Upper lobe of left lung (tissue), 6 donors: ENCODE data around the gene FHIT. TPM values are rescaled to one million over a fixed set of nuclear protein-coding genes. Genes with fewer than 3 reads are reported as not detected.
"Not testable (repeated sequence)": the region's sequence is repeated elsewhere in the genome, so short reads cannot be mapped to it uniquely, and the experiment has no call there.

Experiments
- ATAC-seq, 2 donors: fragments of 200-7000 bp; cut with Tn5 transposase; one replicate each; pipeline ENCODE4 v1.9.1; 2022; ENCODE audit warnings: mild to moderate bottlenecking in 2 of 2, moderate library complexity in 2 of 2; ENCODE audit not compliant: low FRiP score in 2 of 2
- DNase-seq, 2 donors: peaks; one replicate each; pipeline ENCODE4 v3.0.0-alpha.2; 2019 to 2020
- H3K27ac ChIP-seq, 4 donors: fragments of 200-600 bp; sonication (generic); one replicate each; pipeline ENCODE4 v1.5.1; 2016 to 2019
- H3K27me3 ChIP-seq, 4 donors: fragments of 200-600 bp; sonication (generic); one replicate each; pipeline ENCODE4 v1.5.1; 2017 to 2019
- H3K36me3 ChIP-seq, 4 donors: fragments of 200-600 bp; sonication (generic); one replicate each; pipeline ENCODE4 v1.5.1; 2016 to 2019
- H3K4me1 ChIP-seq, 4 donors: fragments of 200-600 bp; sonication (generic); one replicate each; pipeline ENCODE4 v1.5.1; 2018 to 2019
- H3K4me3 ChIP-seq, 4 donors: fragments of 200-600 bp; sonication (generic); one replicate each; pipeline ENCODE4 v1.5.1; 2017 to 2019; ENCODE audit warnings: mild to moderate bottlenecking in 2 of 4, moderate library complexity in 1 of 4
- H3K9me3 ChIP-seq, 4 donors: fragments of 200-600 bp; sonication (generic); one replicate each; pipeline ENCODE4 v1.5.1; 2018 to 2019
- CTCF ChIP-seq, 6 experiments: fragments of 450-650 bp in 4 of 6; fragments of 200-600 bp in 2 of 6; sonication (generic) in 2 of 6; IDR thresholded peaks; one replicate each; pipeline ENCODE4 v1.5.1; 2016 to 2019; ENCODE audit warnings: antibody characterized with exemption in 6 of 6
- EP300 ChIP-seq, 4 donors: sonication (generic); formaldehyde crosslinking; IDR thresholded peaks; one replicate each; pipeline ENCODE4 v1.5.1; 2017; ENCODE audit warnings: antibody characterized with exemption in 4 of 4, control low read depth in 2 of 4
- POLR2A ChIP-seq, 4 donors: fragments of 450-650 bp; IDR thresholded peaks; one replicate each; pipeline ENCODE4 v1.5.1; 2016 to 2017; ENCODE audit warnings: antibody characterized with exemption in 4 of 4, mild to moderate bottlenecking in 2 of 4
- POLR2AphosphoS5 ChIP-seq, 2 donors: sonication (generic); formaldehyde crosslinking; IDR thresholded peaks; one replicate each; pipeline ENCODE4 v1.5.1; 2017; ENCODE audit warnings: antibody characterized with exemption in 2 of 2
- WGBS, 2 donors: methylation state at CpG; one replicate each; pipeline ENCODE4 v1.1.5; 2017 to 2018; 5-methylcytosine and 5-hydroxymethylcytosine counted together
- total RNA-seq, 6 donors: library from RNA; depleted of rRNA in 4 of 6; stranded (reverse); fragments of >200 nt in 4 of 6; gene quantifications; one replicate each; pipeline versions ENCODE4 v1.1.0 to v1.2.1, GENCODE V29; 2016 to 2021
- donor health status: DM: no; HTN: no; CAD: no; lungs with moderate emphysema.
- donor health status: DM: no; HTN: yes; CAD: no; lungs with severe emphysema.

The FHIT gene
- total RNA-seq, 6 donors from 2014 or later, result 6.8 to 56.6 (median 11.1) TPM

- Histone ChIP-seq H3K9me3 (peaks cover 0 to 3% (median 0%) of the 10 kb centered on the region in 4 donors), H3K36me3 (no peaks in the 10 kb centered on the region), H3K27me3 (no peaks in the 10 kb centered on the region), H3K4me1 (no peaks in the 10 kb centered on the region), H3K27ac (no peak overlapping the region), H3K4me3 (no peak overlapping the region)
- no peak for DNase-seq
- ATAC-seq, result no peak
- TF ChIP-seq POLR2A (IDR thresholded peaks at IDR 0.05) (no peak), POLR2AphosphoS5 (IDR thresholded peaks at IDR 0.05) (no peak), EP300 (IDR thresholded peaks at IDR 0.05) (no peak), CTCF (IDR thresholded peaks at IDR 0.05) (no peak)
- WGBS, 2 donors, result 51 to 58% methylated on average over 2 of the region's 2 CpGs
These were observed 578.1 kb downstream of the FHIT start for GRCh38 chr3:60673123-60673522.

- not testable (repeated sequence) for H3K4me1 ChIP-seq, H3K4me3 ChIP-seq, H3K9me3 ChIP-seq, DNase-seq, H3K27me3 ChIP-seq, H3K36me3 ChIP-seq, H3K27ac ChIP-seq, ATAC-seq
- WGBS, 2 donors, result 92 to 99% methylated on average over 5 of the region's 5 CpGs
These were observed 578.9 kb downstream of the FHIT start for GRCh38 chr3:60672337-60672736.

- 93% methylated on average over 1 of the region's 1 CpG for WGBS, 2 donors
- H3K27ac ChIP-seq, result no peak overlapping the region
- TF ChIP-seq POLR2AphosphoS5 (IDR thresholded peaks at IDR 0.05), result no peak
- TF ChIP-seq CTCF (IDR thresholded peaks at IDR 0.05), result no peak
- TF ChIP-seq POLR2A (IDR thresholded peaks at IDR 0.05), result no peak
- TF ChIP-seq EP300 (IDR thresholded peaks at IDR 0.05), result no peak
- H3K36me3 ChIP-seq, result no peaks in the 10 kb centered on the region
- ATAC-seq (no peak), DNase-seq (no peak)
- peaks cover 0 to 3% (median 0%) of the 10 kb centered on the region in 4 donors for H3K9me3 ChIP-seq
- no peaks in the 10 kb centered on the region for H3K27me3 ChIP-seq
- no peaks in the 10 kb centered on the region for H3K4me1 ChIP-seq
- H3K4me3 ChIP-seq, result no peak overlapping the region
These were observed 581.6 kb downstream of the FHIT start for GRCh38 chr3:60669636-60670035.

GRCh38 chr3:60660026-60660425 is 591.2 kb downstream of the FHIT start:
- Histone ChIP-seq H3K27ac (no peak overlapping the region), H3K4me1 (no peaks in the 10 kb centered on the region), H3K9me3 (peaks cover 0 to 6% (median 0%) of the 10 kb centered on the region in 4 donors), H3K4me3 (no peak overlapping the region), H3K36me3 (no peaks in the 10 kb centered on the region), H3K27me3 (no peaks in the 10 kb centered on the region)
- DNase-seq, result no peak
- no peak for ATAC-seq
- WGBS, 2 donors, result 73 to 79% methylated on average over 2 of the region's 2 CpGs
- no peak for TF ChIP-seq POLR2A (IDR thresholded peaks at IDR 0.05)

- TF ChIP-seq CTCF (IDR thresholded peaks at IDR 0.05), result no peak
- TF ChIP-seq POLR2AphosphoS5 (IDR thresholded peaks at IDR 0.05), result no peak
- TF ChIP-seq POLR2A (IDR thresholded peaks at IDR 0.05), result no peak
- TF ChIP-seq EP300 (IDR thresholded peaks at IDR 0.05), result no peak
- no peak overlapping the region for H3K4me3 ChIP-seq
- H3K4me1 ChIP-seq, result no peaks in the 10 kb centered on the region
- no peaks in the 10 kb centered on the region for H3K36me3 ChIP-seq
- H3K9me3 ChIP-seq, result peaks cover 0 to 6% (median 0%) of the 10 kb centered on the region in 4 donors
- H3K27ac ChIP-seq, result no peak overlapping the region
- WGBS, 2 donors, result 92 to 98% methylated on average over 1 of the region's 1 CpG
- ATAC-seq (no peak), DNase-seq (no peak)
- no peaks in the 10 kb centered on the region for H3K27me3 ChIP-seq
These were observed 592.2 kb downstream of the FHIT start for GRCh38 chr3:60659098-60659497.

GRCh38 chr3:60657972-60658371 is 593.3 kb downstream of the FHIT start:
- H3K4me1 ChIP-seq, result no peaks in the 10 kb centered on the region
- DNase-seq (no peak), ATAC-seq (no peak)
- H3K27me3 ChIP-seq, result no peaks in the 10 kb centered on the region
- TF ChIP-seq EP300 (IDR thresholded peaks at IDR 0.05), result no peak
- no peak for TF ChIP-seq CTCF (IDR thresholded peaks at IDR 0.05)
- no peak for TF ChIP-seq POLR2AphosphoS5 (IDR thresholded peaks at IDR 0.05)
- no peak for TF ChIP-seq POLR2A (IDR thresholded peaks at IDR 0.05)
- no peak overlapping the region for H3K4me3 ChIP-seq
- H3K9me3 ChIP-seq, result peaks cover 0 to 6% (median 0%) of the 10 kb centered on the region in 4 donors
- no peak overlapping the region for H3K27ac ChIP-seq
- 85% methylated on average over 2 of the region's 2 CpGs for WGBS, 2 donors
- H3K36me3 ChIP-seq, result no peaks in the 10 kb centered on the region
